Body of pancreas (tissue), 2 donors: ENCODE measurements around the gene IL1R2. TPM values are rescaled to one million over a fixed set of nuclear protein-coding genes. Genes with fewer than 3 reads are reported as not detected.

Experiments
- total RNA-seq, 2 donors: library from RNA; depleted of rRNA; stranded (reverse); fragments of >200 nt; gene quantifications; one replicate each; pipeline ENCODE4 v1.1.0, GENCODE V29; 2016

Gene IL1R2
- total RNA-seq, 2 donors from 2014 or later: 8.0 TPM; not detected in 1

Other genes with a start within 250 kb of the IL1R2 start
- gene IL1R1, start 150.8 kb downstream of the IL1R2 start, total RNA-seq: 10 to 100 TPM; 53.4 to 55.4 TPM
- gene IL1RL2, start 195.1 kb downstream of the IL1R2 start, total RNA-seq: under 1 TPM in 1 of 2 donors, not detected in 1; 0.52 TPM